ENCODE measurements around the gene DEXI. TPM values are rescaled to one million over a fixed set of nuclear protein-coding genes. Genes with fewer than 3 reads are reported as not detected.

Gene DEXI
- total and polyA plus RNA-seq, 2 of the 13 experiments (the other 11 are each of a cell fraction or from before 2014, with no cell fraction given) = 51.5 to 70.4 TPM

- TF ChIP-seq SP4 (CRISPR knock-in tag; IDR thresholded peaks at IDR 0.05) = no peak
- no peak for TF ChIP-seq ELF3 (CRISPR knock-in tag; IDR thresholded peaks at IDR 0.05)
- no peak for TF ChIP-seq ZNF282 (IDR thresholded peaks at IDR 0.05; ENCODE audit: partially characterized antibody)
- no peak for TF ChIP-seq JUND (CRISPR knock-in tag; IDR thresholded peaks at IDR 0.05)
- TF ChIP-seq TBL1XR1 (IDR thresholded peaks at IDR 0.05; ENCODE audit: borderline replicate concordance, low read length, partially characterized antibody) = no peak
- TF ChIP-seq PHB2 (IDR thresholded peaks at IDR 0.05; ENCODE audit: partially characterized antibody) = no peak
- TF ChIP-seq KDM6A (CRISPR knock-in tag; IDR thresholded peaks at IDR 0.05; ENCODE audit: low read depth) = no peak
- TF ChIP-seq ZNF484 (CRISPR knock-in tag; IDR thresholded peaks at IDR 0.05; ENCODE audit: borderline replicate concordance, low read depth) = no peak
- TF ChIP-seq ZBED4 (CRISPR knock-in tag; IDR thresholded peaks at IDR 0.05; ENCODE audit: borderline replicate concordance) = 0 out of 2 replicates have a peak, but pooled peaks have one; percentile 13
- no peak for TF ChIP-seq USF2 (IDR thresholded peaks at IDR 0.05; ENCODE audit: low read depth, low read length)
- TF ChIP-seq USF2 (CRISPR knock-in tag; IDR thresholded peaks at IDR 0.05; ENCODE audit: borderline replicate concordance) = no peak
- TF ChIP-seq ZNF878 (CRISPR knock-in tag; IDR thresholded peaks at IDR 0.05) = no peak
- no peak for TF ChIP-seq MYPOP (CRISPR knock-in tag; IDR thresholded peaks at IDR 0.05)
- TF ChIP-seq MLXIP (CRISPR knock-in tag; IDR thresholded peaks at IDR 0.05; ENCODE audit: borderline replicate concordance) = 0 out of 2 replicates have a peak, but pooled peaks have one; percentile 14
- no peak for TF ChIP-seq NFIC (IDR thresholded peaks at IDR 0.05; ENCODE audit: low read length)
- no peak for TF ChIP-seq ZBTB14 (CRISPR knock-in tag; IDR thresholded peaks at IDR 0.05)
- no peak for TF ChIP-seq SP140L (CRISPR knock-in tag; IDR thresholded peaks at IDR 0.05; ENCODE audit: borderline replicate concordance)
Measured at GRCh38 chr16:10979717-10980601, 37.7 kb upstream of the DEXI start (continued).
